ENCODE measurements around the gene NSD2.
A peak's percentile ranks its signal among the peaks of the same experiment; 100 is the strongest.
"Not testable (repeated sequence)": the region's sequence is repeated elsewhere in the genome, so short reads cannot be mapped to it uniquely, and the experiment has no call there.

The NSD2 gene

DNA sequence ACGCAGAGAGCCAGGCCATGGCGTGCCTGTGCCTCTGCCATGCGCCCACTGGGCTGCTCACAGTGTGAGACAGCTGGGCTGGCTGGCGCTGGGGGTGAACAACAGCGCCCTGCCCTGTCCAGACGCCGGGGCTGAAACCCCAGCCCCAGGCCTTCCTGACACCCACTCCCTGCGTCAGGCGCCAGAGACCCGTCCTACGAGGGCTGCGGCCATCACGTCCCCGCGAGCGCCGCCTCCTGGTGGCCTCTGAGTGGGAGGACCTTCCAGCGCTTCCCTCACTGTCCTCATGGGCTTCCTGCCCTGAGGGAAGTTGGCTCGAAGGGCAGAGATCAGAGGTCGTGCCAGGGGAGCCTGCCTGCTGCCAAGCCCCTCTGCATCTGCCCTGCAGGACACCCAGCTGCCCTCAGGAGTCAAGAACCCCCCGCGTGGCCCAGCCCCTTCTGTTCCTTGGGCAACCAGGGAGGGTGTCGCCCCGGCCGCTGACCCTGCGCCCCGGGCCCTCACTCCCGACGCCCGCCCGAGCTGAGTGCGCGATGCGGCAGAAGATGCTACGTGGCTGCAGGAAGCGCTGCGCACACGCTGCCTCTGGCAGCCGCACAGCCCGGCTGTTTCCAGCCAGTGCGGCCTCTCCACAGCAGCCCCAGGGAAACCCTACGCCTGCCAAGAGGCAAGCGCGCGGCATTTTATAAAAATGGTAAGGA, 121.4 kb downstream of the NSD2 start:
- DNase-seq, result no peak
- Histone ChIP-seq H3K9me3 (ENCODE audit: control extremely low read depth in 1 of 5, control insufficient read depth in 4 of 5, insufficient read depth in 2 of 5, low read depth in 1 of 5, low read length in 4 of 5) (peaks cover 1 to 18% (median 6%) of the 10 kb centered on the region in 5 experiments), H3K27ac (ENCODE audit: insufficient read depth in 1 of 2, low read depth in 1 of 2, low read length in 2 of 2, poor library complexity in 1 of 2, severe bottlenecking in 2 of 2) (no peak overlapping the region), H3K36me3 (ENCODE audit: control insufficient read depth in 4 of 4, insufficient read depth in 4 of 4, low read length in 3 of 4) (peaks cover 7 to 58% (median 34%) of the 10 kb centered on the region in 4 experiments), H3K4me3 (ENCODE audit: control insufficient read depth in 1 of 7, extremely low read depth in 1 of 7, insufficient read depth in 4 of 7, low read depth in 2 of 7, low read length in 6 of 7) (no peak overlapping the region), H3K27me3 (replicated peaks in 2 of 5; ENCODE audit: control insufficient read depth in 4 of 5, insufficient read depth in 5 of 5, low read length in 4 of 5) (no peaks in the 10 kb centered on the region), H3K4me1 (ENCODE audit: control extremely low read depth in 1 of 4, control insufficient read depth in 4 of 4, insufficient read depth in 4 of 4, low read length in 3 of 4) (no peaks in the 10 kb centered on the region)
- ChIA-PET CTCF (no interaction called here), POLR2A (no interaction called here)
- 97% methylated on average over 45 of the region's 45 CpGs for WGBS (ENCODE audit: insufficient coverage)

DNA sequence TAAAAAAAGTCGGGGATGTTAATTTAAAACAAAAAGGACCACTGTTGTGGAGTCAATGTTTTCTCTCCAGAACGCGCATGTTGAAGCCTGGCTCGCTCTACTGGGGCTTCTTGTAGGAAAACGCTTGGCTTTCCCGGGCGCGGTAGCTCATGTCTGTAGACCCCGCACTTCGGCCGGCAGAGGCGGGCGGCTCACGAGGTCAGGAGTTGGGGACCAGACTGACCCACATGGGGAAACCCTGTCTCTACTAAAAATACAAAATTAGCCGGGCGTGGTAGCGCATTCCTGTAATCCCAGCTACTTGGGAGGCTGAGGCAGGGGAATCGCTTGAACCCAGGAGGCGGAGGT, 122.0 kb downstream of the NSD2 start:
- no peak for DNase-seq
- no peaks in the 10 kb centered on the region for H3K27me3 ChIP-seq (replicated peaks in 2 of 5; ENCODE audit: control insufficient read depth in 4 of 5, insufficient read depth in 5 of 5, low read length in 4 of 5)
- CTCF ChIA-PET, result no interaction called here
- H3K36me3 ChIP-seq (ENCODE audit: control insufficient read depth in 4 of 4, insufficient read depth in 4 of 4, low read length in 3 of 4), result peaks cover 7 to 58% (median 34%) of the 10 kb centered on the region in 4 experiments
- H3K9me3 ChIP-seq (ENCODE audit: control extremely low read depth in 1 of 5, control insufficient read depth in 4 of 5, insufficient read depth in 2 of 5, low read depth in 1 of 5, low read length in 4 of 5), result peaks cover 3 to 23% (median 11%) of the 10 kb centered on the region in 5 experiments
- POLR2A ChIA-PET, result no interaction called here
- 95% methylated on average over 17 of the region's 19 CpGs for WGBS (ENCODE audit: insufficient coverage)
- H3K27ac ChIP-seq (ENCODE audit: insufficient read depth in 1 of 2, low read depth in 1 of 2, low read length in 2 of 2, poor library complexity in 1 of 2, severe bottlenecking in 2 of 2), result no peak overlapping the region
- no peak overlapping the region for H3K4me3 ChIP-seq (ENCODE audit: control insufficient read depth in 1 of 7, extremely low read depth in 1 of 7, insufficient read depth in 4 of 7, low read depth in 2 of 7, low read length in 6 of 7)
- H3K4me1 ChIP-seq (ENCODE audit: control extremely low read depth in 1 of 4, control insufficient read depth in 4 of 4, insufficient read depth in 4 of 4, low read length in 3 of 4), result no peaks in the 10 kb centered on the region

- CTCF ChIA-PET; H3K27me3 ChIP-seq (replicated peaks in 2 of 5; ENCODE audit: control insufficient read depth in 4 of 5, insufficient read depth in 5 of 5, low read length in 4 of 5); DNase-seq; H3K4me1 ChIP-seq (ENCODE audit: control extremely low read depth in 1 of 4, control insufficient read depth in 4 of 4, insufficient read depth in 4 of 4, low read length in 3 of 4); POLR2A ChIA-PET; H3K27ac ChIP-seq (ENCODE audit: insufficient read depth in 1 of 2, low read depth in 1 of 2, low read length in 2 of 2, poor library complexity in 1 of 2, severe bottlenecking in 2 of 2); H3K4me3 ChIP-seq (ENCODE audit: control insufficient read depth in 1 of 7, extremely low read depth in 1 of 7, insufficient read depth in 4 of 7, low read depth in 2 of 7, low read length in 6 of 7): not testable (repeated sequence)
- Histone ChIP-seq H3K9me3 (ENCODE audit: control extremely low read depth in 1 of 5, control insufficient read depth in 4 of 5, insufficient read depth in 2 of 5, low read depth in 1 of 5, low read length in 4 of 5) (peaks cover 3 to 28% (median 16%) of the 10 kb centered on the region in 5 experiments), H3K36me3 (ENCODE audit: control insufficient read depth in 4 of 4, insufficient read depth in 4 of 4, low read length in 3 of 4) (peaks cover 7 to 58% (median 34%) of the 10 kb centered on the region in 4 experiments)
- 97% methylated on average over 18 of the region's 20 CpGs for WGBS (ENCODE audit: insufficient coverage)
Observed at GRCh38 chr4:1993718-1994516, 122.7 kb downstream of the NSD2 start.

DNA sequence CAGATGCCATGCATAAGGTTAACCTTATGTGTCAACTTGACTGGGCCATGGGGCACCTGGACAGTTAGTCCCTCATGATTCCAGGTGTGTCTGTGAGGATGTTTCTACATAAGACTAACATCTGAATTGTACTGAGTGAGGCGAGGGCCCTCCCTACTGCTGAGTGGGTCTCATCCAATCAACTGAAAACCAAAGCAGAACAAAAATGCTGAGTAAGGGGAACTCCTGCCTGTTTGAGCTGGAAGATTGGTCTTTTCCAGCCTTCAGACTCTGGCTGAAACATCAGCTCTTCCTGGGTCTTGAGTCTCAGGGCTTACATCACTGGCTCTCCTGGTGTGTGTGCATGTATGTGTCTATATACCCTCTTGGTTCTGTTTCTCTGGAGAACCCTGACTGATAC, 123.7 kb downstream of the NSD2 start:
- H3K36me3 ChIP-seq (ENCODE audit: control insufficient read depth in 4 of 4, insufficient read depth in 4 of 4, low read length in 3 of 4), result peaks cover 6 to 56% (median 29%) of the 10 kb centered on the region in 4 experiments
- POLR2A ChIA-PET, result no interaction called here
- CTCF ChIA-PET, result no interaction called here

GRCh38 chr4:1996866-1997611, 125.8 kb downstream of the NSD2 start:
- no CpG with 5 or more reads among the region's 3 CpGs for WGBS (ENCODE audit: insufficient coverage)
- ChIA-PET POLR2A (interaction anchor here (0.6 kb wide), 1 partner anchor 48 kb away, joined by 7 read pairs; no protein-coding TSS in a partner anchor), CTCF (no interaction called here)
- H3K36me3 ChIP-seq (ENCODE audit: control insufficient read depth in 4 of 4, insufficient read depth in 4 of 4, low read length in 3 of 4), result peaks cover 7 to 49% (median 13%) of the 10 kb centered on the region in 4 experiments
- H3K27ac ChIP-seq (ENCODE audit: insufficient read depth in 1 of 2, low read depth in 1 of 2, low read length in 2 of 2, poor library complexity in 1 of 2, severe bottlenecking in 2 of 2), result no peak overlapping the region
- peak in 2 of 3 donors; percentile 19 to 31 for DNase-seq
- no peak overlapping the region for H3K4me3 ChIP-seq (ENCODE audit: control insufficient read depth in 1 of 7, extremely low read depth in 1 of 7, insufficient read depth in 4 of 7, low read depth in 2 of 7, low read length in 6 of 7)
- no peaks in the 10 kb centered on the region for H3K27me3 ChIP-seq (replicated peaks in 2 of 5; ENCODE audit: control insufficient read depth in 4 of 5, insufficient read depth in 5 of 5, low read length in 4 of 5)
- peaks cover 3 to 40% (median 18%) of the 10 kb centered on the region in 5 experiments for H3K9me3 ChIP-seq (ENCODE audit: control extremely low read depth in 1 of 5, control insufficient read depth in 4 of 5, insufficient read depth in 2 of 5, low read depth in 1 of 5, low read length in 4 of 5)
- H3K4me1 ChIP-seq (ENCODE audit: control extremely low read depth in 1 of 4, control insufficient read depth in 4 of 4, insufficient read depth in 4 of 4, low read length in 3 of 4), result no peaks in the 10 kb centered on the region

More for the DNA sequence above, 123.7 kb downstream of the NSD2 start:
- Histone ChIP-seq H3K27ac (ENCODE audit: insufficient read depth in 1 of 2, low read depth in 1 of 2, low read length in 2 of 2, poor library complexity in 1 of 2, severe bottlenecking in 2 of 2) (no peak overlapping the region), H3K9me3 (ENCODE audit: control extremely low read depth in 1 of 5, control insufficient read depth in 4 of 5, insufficient read depth in 2 of 5, low read depth in 1 of 5, low read length in 4 of 5) (peaks cover 3 to 38% (median 16%) of the 10 kb centered on the region in 5 experiments), H3K4me3 (ENCODE audit: control insufficient read depth in 1 of 7, extremely low read depth in 1 of 7, insufficient read depth in 4 of 7, low read depth in 2 of 7, low read length in 6 of 7) (no peak overlapping the region), H3K4me1 (ENCODE audit: control extremely low read depth in 1 of 4, control insufficient read depth in 4 of 4, insufficient read depth in 4 of 4, low read length in 3 of 4) (no peaks in the 10 kb centered on the region), H3K27me3 (replicated peaks in 2 of 5; ENCODE audit: control insufficient read depth in 4 of 5, insufficient read depth in 5 of 5, low read length in 4 of 5) (no peaks in the 10 kb centered on the region)
- WGBS (ENCODE audit: insufficient coverage), result no CpG with 5 or more reads among the region's 1 CpG
- DNase-seq, result no peak

DNA sequence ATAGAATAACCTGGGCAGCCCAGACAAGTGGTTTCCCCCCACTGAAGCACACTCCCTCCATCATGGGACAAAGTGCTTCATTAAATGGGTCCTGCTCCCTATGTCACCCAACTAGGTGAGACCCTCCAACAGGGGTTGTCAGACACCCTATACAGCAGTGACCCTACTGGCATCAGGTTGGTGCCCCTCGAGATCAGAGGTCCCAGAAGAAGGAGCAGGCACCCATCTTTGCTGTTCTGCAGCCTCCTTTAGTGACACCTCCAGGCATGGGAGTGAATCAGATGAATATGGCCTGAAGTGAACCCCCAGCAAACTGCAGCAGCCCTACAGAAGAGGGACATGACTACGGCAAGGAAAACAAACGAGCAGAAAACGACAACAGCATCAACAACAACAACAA, 126.5 kb downstream of the NSD2 start:
- no peak for DNase-seq
- ChIA-PET CTCF (no interaction called here), POLR2A (no interaction called here)
- Histone ChIP-seq H3K27me3 (replicated peaks in 2 of 5; ENCODE audit: control insufficient read depth in 4 of 5, insufficient read depth in 5 of 5, low read length in 4 of 5) (no peaks in the 10 kb centered on the region), H3K9me3 (ENCODE audit: control extremely low read depth in 1 of 5, control insufficient read depth in 4 of 5, insufficient read depth in 2 of 5, low read depth in 1 of 5, low read length in 4 of 5) (peaks cover 3 to 40% (median 18%) of the 10 kb centered on the region in 5 experiments), H3K4me1 (ENCODE audit: control extremely low read depth in 1 of 4, control insufficient read depth in 4 of 4, insufficient read depth in 4 of 4, low read length in 3 of 4) (no peaks in the 10 kb centered on the region), H3K27ac (ENCODE audit: insufficient read depth in 1 of 2, low read depth in 1 of 2, low read length in 2 of 2, poor library complexity in 1 of 2, severe bottlenecking in 2 of 2) (no peak overlapping the region), H3K36me3 (ENCODE audit: control insufficient read depth in 4 of 4, insufficient read depth in 4 of 4, low read length in 3 of 4) (peaks cover 7 to 47% (median 11%) of the 10 kb centered on the region in 4 experiments), H3K4me3 (ENCODE audit: control insufficient read depth in 1 of 7, extremely low read depth in 1 of 7, insufficient read depth in 4 of 7, low read depth in 2 of 7, low read length in 6 of 7) (no peak overlapping the region)
- WGBS (ENCODE audit: insufficient coverage), result 100% methylated on average over 1 of the region's 4 CpGs
